A673 (cell line): ENCODE results near the gene SNTG2.

Experiments used
- CTCF ChIP-seq: fragments of 300-800, 200-600 bp; sonication (generic); conservative IDR thresholded peaks from 2 replicates; pipeline ENCODE4 v1.5.1; 2017; ENCODE audit warnings: low read depth, mild to moderate bottlenecking, antibody characterized with exemption, low read length, moderate library complexity, mixed read lengths
- EZH2 ChIP-seq: fragments of 200-600 bp; sonication (generic); IDR thresholded peaks from 2 replicates; pipeline ENCODE4 v1.6.1; 2017; ENCODE audit warnings: borderline replicate concordance, low read depth, mild to moderate bottlenecking, mixed read lengths, antibody characterized with exemption, low read length; ENCODE audit not compliant: poor library complexity, severe bottlenecking

GRCh38 chr2:1366546-1367134 lies 416.0 kb downstream of the SNTG2 start:
- no peak for TF ChIP-seq CTCF
- TF ChIP-seq EZH2: no peak
